PFSK-1 (cell line): ENCODE data around the gene RPS10.

Experiments
- FOXP2 ChIP-seq: optimal IDR thresholded peaks from 2 replicates; pipeline ENCODE3; 2011; ENCODE audit warnings: borderline replicate concordance, control low read depth, inconsistent platforms; ENCODE audit not compliant: insufficient read depth; ENCODE audit errors: extremely low read length, extremely low read depth
- POLR2AphosphoS5 ChIP-seq: IDR thresholded peaks from 2 replicates; pipeline ENCODE4 v1.6.1; 2012; ENCODE audit warnings: low read depth, mild to moderate bottlenecking, control low read depth, low read length, moderate library complexity
- REST ChIP-seq, 2 experiments: IDR thresholded peaks; 2 replicates each; pipeline versions ENCODE4 v1.6.1 to v1.8.0; 2011 to 2012; ENCODE audit warnings: low read depth in 2 of 2, low read length in 2 of 2, control low read depth in 1 of 2, inconsistent platforms in 1 of 2, mild to moderate bottlenecking in 1 of 2, moderate library complexity in 1 of 2; ENCODE audit not compliant: insufficient read depth in 1 of 2
- SIN3A ChIP-seq: IDR thresholded peaks from 2 replicates; pipeline ENCODE4 v1.6.1; 2012; ENCODE audit warnings: mild to moderate bottlenecking, low read length, moderate library complexity, borderline replicate concordance; ENCODE audit not compliant: insufficient read depth
- TAF1 ChIP-seq: IDR thresholded peaks from 2 replicates; pipeline ENCODE4 v1.6.1; 2012; ENCODE audit warnings: low read length, control low read depth, borderline replicate concordance; ENCODE audit not compliant: insufficient read depth

- TF ChIP-seq POLR2AphosphoS5 (no peak), REST (IDR thresholded peaks at IDR 0.05; ENCODE audit: insufficient read depth in 1 of 2, low read depth in 2 of 2, low read length in 2 of 2) (no peak), SIN3A (no peak), TAF1 (no peak), FOXP2 (no peak)
Observed at GRCh38 chr6:34374069-34374468, 51.8 kb downstream of the RPS10 start.
